GM19463 (cell line): Measurements from ENCODE around the gene KRT1.
"Not testable (repeated sequence)": the region's sequence is repeated elsewhere in the genome, so short reads cannot be mapped to it uniquely, and the experiment has no call there.

Source experiments
- ATAC-seq: cut with Tn5 transposase; IDR thresholded peaks from one replicate; pipeline ENCODE4 v1.9.1; 2021; ENCODE audit warnings: mild to moderate bottlenecking, moderate library complexity; ENCODE audit not compliant: unreplicated experiment

The KRT1 gene

GRCh38 chr12:52680363-52680762 lies at the start of gene KRT1:
Gene KRT1, minus strand, starts transcription at chr12:52680407. Its CDS starts 59 bp downstream, at chr12:52680348.
- ATAC-seq, result no peak

DNA sequence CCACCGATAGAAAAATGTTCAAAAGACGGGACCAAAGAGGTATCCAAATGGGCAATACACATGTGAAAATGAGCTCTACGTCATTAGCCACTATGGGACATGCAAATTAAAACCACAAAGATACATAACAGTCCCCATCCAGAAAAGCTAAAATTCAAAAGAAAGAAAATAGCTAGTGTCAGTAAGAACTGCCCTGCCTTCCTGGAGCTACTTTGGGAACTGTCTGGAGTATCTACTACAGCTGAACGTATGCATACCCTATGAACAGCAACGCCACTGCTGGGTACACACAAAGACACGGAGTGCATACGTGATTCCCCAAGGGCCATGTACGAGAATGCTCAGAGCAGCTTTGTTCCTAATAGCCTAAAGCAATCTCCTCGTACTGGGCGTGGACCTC lies 48.9 kb upstream of the KRT1 start:
- no peak for ATAC-seq

GRCh38 chr12:52728374-52728773 lies 48.2 kb upstream of the KRT1 start:
- no peak for ATAC-seq

GRCh38 chr12:52727037-52727436 lies 46.8 kb upstream of the KRT1 start:
- ATAC-seq, result no peak

GRCh38 chr12:52726451-52726850 lies 46.2 kb upstream of the KRT1 start:
- ATAC-seq, result no peak

DNA sequence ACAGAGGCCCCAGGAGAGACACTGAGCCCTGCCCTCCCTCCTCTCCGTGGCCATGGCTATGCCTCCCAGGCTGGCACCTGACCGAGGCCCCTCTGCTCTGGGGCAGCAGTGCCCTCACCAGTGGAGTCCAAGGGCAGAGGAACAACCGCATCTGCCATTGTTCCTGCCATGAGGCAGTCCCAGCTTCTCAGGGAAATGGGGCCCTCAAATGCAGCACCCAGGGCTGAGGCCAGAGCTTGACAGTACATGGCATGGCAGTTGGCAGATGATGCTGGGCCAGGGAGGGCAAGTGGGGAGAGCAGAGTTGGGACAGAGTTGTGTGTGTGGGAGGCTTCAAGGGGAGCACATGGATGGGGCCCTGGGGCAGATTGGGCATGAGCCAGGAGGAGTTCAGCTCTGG lies 44.2 kb upstream of the KRT1 start:
- ATAC-seq, result no peak

DNA sequence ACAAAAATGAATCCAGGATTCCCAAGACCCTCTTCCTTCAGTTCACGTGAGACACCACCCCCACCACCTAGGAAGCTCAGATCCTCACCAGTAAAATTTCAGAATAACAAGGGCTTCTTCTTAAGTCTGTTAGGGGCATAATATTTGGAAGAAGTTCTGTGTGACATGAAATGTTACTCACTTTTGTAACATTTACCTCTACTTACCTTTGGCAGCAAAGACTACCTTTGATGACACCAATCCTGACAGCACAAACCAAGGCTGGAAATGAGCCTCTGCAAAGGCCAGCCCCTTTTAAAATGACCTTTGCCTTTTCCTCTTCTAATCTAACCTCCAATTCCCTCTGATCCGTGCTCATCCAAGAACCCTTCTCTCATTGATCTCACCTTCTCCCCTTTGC lies 42.5 kb upstream of the KRT1 start:
- ATAC-seq, result no peak

- ATAC-seq, result no peak
Observed at GRCh38 chr12:52721838-52722470, 41.7 kb upstream of the KRT1 start.

DNA sequence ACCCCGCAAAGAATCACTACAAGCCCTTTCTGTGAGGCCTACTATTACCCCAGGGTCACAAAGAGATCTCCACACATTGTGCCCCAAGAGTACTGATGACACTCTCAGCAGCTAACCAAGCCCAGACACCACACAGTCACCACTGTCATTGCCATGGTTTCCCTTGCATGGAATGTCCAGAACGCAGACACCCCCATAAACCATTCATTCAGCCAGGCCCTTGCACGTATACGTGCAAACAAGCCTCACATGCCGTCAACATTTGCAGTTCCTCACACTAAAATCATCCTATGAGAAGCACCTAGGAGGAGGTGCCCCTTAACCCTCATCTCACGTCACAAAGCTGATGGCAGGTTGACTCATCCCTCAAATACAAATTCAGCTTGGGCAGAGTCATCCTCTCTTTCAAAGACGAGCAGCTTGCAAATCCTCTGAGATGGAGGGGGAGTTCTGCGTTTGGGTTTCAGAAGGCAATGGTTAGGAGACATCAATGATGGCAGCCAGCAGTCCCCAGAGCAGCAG lies 40.2 kb upstream of the KRT1 start:
- no peak for ATAC-seq

DNA sequence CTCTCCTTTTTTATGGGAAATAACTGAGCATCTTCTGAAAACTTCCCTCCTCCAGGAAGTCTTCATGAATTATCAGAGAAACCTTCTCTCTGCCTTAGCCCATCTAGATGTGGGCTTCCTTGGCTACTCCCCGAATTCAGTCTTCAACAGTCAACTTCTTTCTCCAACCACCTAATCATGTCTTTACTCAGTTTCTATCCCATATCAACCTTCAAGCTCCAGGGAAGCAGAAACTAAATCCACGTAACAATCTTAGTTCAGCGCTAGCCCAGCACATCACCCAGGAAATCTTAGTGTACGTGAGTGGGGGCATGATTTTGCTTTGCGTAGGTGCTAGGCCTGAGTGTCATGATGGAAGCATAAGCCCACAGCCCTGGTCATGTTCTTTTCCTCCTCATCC lies 35.9 kb upstream of the KRT1 start:
- ATAC-seq, result no peak

DNA sequence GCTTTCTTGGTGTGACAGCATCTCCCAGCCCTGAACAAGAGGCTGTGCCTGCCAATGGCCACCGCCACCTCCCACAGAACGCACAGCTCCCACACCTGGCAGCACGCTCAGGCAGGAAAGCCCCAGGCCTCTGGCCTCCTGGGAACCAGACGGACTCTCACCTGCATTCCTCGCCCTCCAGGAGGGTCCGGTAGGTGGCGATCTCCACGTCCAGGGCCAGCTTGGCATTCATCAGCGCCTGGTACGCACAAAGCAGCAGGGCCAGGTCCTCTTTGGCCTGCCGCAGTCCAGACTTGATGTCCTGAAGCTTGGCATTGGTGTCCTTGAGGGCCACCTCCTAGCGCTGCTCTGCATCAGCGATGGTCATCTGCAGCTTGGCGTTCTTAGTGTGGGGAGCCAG lies 35.2 kb upstream of the KRT1 start:
- ATAC-seq, result no peak

DNA sequence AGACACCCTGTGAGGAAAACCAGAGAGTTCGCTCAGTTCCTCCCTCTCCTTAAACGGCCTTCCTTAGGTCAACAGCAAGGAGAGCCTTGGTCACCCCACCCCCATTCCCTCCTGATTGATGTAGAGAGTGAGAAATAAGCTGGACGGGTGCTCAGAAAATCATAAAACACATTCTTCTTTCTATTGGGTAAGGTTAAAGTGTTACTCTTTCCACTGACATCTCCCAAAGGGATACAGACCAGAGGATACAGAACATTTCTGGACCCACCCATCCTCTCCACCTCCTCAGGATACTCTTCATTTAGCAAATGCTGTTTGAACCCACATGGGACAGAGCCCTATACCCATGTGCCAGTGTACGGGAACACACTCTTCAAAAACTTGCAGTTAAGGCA lies 34.7 kb upstream of the KRT1 start:
- ATAC-seq, result no peak

DNA sequence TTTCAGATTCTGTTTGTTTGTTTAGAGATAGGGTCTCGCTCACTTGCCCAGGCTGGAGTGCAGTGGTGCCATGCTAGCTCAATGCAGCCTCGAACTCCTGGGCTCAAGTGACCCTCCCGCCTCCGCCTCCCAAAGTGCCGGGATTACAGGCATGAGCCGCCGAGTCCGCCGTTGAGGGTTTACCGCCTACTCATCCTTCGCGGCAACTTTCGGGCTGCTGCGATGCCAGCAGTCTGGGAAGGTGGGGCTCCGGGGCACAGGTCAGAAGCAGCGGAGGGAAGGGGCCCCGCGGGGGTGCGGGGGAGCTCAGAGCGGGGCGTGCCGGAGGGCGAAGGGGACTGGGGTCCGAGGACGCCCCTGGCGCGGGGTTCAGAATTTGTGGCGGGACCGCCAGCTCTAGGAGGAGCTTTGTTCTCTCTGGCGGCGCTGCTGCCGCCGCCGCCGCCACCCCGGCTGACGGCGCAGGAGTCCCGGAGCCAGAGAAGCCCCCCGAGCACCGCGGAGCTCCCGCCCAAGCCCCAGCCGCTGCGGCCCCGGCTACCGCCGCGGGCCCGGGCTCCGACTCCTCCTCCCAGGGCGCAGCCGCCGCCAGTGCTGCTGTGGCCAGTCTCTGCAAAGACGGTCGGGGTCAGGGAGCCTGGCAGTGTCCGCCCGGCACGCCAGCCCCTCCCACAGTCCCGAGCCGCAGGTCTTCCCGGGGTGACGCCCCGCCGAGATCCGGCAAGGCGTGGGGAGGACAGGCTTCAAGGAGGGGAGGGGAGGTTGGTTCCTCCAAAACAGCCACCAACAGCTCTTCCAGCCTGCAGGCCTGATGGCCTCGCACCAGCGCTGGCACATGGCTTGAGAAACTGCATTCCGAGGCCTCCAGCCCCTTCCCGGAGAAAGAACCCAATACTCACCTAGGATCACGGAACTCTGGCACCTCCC lies 34.0 kb upstream of the KRT1 start:
- ATAC-seq, result no peak

GRCh38 chr12:52712122-52712521 lies 31.9 kb upstream of the KRT1 start:
- ATAC-seq, result not testable (repeated sequence)

DNA sequence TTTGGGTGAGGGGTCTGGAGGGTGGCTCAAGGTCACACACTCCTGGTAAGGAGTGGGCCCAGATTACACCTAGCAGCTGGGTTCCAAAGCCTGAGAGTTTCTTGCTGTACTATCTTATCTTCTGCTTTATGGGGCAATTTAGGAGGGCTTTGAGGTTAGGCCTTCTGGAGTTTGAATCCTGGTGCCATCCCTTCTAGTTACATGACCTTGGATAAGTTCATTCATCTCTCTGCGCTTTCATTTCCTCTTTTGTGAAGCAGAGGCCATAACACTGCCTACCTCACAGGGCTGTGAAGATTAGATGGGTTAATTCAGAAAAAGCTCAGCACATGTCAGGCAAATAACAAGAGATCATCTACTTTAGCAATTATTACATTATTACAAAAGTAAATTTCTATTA lies 30.5 kb upstream of the KRT1 start:
- ATAC-seq, result no peak

DNA sequence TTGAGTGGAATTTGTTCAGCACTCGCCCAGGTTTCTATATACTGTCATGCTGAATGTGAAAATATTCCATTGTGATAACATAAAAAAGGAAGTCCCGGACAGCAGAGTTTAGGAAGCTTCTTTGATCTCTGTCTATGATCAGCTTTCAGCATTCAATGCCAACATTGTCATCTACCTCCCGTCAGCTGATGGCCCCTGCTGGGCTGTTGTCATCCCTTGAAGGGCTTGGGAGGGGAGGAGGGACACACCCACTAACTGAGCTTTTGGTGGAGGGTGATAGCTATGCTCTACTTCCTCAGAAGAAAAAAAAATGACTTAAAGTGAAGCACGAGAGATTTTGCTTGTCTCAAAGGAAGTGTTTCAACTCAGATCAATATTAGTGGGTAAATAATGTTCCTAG lies 27.8 kb upstream of the KRT1 start:
- ATAC-seq, result no peak

DNA sequence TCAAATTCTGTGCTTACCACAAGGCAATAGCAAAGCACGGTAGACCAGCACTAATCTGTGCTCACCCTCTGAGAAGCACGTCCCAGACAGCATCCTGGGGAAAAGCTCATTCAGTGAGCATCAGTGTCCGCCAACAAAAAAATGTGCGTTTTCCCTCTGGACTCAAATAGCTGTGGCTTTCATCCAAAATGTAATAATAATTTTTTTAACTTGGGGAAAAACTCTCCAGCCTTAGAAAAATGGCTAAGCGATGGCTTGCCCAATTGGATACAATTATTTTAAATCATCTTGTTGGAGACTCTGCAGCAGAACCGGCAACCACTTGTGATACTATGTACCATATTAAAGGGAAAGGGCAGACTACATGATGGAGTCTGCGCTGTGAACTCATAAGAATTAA lies 24.3 kb upstream of the KRT1 start:
- no peak for ATAC-seq

- ATAC-seq, result no peak
Observed at GRCh38 chr12:52703878-52704277, 23.7 kb upstream of the KRT1 start.

DNA sequence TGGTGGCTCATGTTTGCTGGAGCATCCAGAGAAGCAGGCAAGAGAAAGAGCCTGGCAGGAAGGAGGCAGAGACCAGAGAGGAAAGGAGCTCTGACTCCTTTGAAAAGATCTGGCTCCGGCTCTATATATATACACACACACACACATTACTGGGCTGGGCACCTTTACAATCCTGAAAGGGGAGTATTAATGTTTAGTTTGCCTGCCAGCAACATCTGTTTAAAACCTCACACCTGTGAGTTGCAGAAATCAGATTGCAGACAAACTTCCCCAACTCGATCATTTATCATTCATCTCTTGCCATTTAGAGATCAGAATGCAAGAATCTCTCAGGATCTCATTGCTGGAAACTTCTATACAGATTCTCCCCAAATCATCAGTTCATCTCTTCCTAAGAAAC lies 23.2 kb upstream of the KRT1 start, which contains the start of gene KRT77:
TSS of gene KRT77 (minus strand) at position 101 of the 400 bp plus-strand sequence. CDS start at position 11, 90 bp downstream.
- no peak for ATAC-seq

GRCh38 chr12:52702338-52702737 lies 22.1 kb upstream of the KRT1 start:
- ATAC-seq, result no peak

DNA sequence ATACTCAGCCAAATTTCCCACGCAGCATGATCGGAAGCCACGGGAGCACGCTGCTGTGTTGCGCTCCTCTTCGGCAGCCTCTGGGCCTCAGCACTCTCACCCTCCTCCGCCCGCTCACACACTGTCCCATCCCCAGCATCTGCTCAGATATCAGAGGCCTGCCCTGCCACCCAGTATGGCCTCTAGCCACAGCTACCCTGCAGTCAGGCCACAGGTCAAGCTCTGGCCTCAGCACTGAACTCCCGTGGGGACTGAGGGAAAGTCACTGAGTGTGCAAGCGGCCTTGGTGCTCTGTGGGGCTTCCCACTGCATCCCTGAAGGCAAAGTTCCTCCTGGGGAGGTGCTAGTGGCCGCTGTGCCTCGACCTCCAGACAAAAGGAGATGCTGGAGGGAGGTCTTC lies 21.1 kb upstream of the KRT1 start:
- ATAC-seq, result no peak

GRCh38 chr12:52699960-52700359 lies 19.8 kb upstream of the KRT1 start:
- no peak for ATAC-seq
